ENCODE results near the gene PTGR3. TPM values are rescaled to one million over a fixed set of nuclear protein-coding genes. Genes with fewer than 3 reads are reported as not detected.
A peak's percentile ranks its signal among the peaks of the same experiment; 100 is the strongest.

The PTGR3 gene
- total RNA-seq, 1 donor: 12.1 TPM

DNA sequence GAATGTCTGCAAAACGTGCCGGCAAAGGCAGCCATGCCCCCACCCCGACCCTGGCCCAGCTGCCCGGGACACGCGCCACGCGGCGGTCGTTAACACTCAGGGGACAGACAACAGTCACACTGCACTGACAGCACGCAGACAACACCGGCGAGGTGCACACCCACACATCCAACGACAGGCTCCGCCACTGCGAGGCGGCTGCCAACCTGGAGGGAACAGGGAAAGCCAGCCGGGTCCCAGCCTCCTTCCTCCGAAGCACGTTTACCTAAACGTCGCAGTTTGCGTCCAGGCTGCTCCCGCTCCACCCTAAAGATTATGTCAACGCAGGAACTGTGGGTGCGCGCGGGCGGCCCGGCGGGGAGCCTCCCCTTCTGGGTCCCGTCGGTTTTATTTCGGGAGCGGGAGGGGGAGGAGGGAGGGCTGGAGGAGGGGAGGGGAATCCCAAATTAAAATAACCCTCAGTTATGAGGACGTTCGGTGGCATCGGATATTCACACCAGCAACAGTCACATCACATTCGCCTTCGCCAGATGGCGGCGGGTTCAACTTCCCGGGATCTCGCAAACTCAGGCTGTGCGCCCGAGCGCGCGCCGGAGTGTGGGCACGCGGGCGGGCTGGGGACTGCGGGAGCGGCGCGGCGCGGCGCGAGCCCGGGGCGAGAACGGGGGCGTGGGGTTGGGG is 644 bp downstream of the PTGR3 start:
- TF ChIP-seq, protein P1, sequence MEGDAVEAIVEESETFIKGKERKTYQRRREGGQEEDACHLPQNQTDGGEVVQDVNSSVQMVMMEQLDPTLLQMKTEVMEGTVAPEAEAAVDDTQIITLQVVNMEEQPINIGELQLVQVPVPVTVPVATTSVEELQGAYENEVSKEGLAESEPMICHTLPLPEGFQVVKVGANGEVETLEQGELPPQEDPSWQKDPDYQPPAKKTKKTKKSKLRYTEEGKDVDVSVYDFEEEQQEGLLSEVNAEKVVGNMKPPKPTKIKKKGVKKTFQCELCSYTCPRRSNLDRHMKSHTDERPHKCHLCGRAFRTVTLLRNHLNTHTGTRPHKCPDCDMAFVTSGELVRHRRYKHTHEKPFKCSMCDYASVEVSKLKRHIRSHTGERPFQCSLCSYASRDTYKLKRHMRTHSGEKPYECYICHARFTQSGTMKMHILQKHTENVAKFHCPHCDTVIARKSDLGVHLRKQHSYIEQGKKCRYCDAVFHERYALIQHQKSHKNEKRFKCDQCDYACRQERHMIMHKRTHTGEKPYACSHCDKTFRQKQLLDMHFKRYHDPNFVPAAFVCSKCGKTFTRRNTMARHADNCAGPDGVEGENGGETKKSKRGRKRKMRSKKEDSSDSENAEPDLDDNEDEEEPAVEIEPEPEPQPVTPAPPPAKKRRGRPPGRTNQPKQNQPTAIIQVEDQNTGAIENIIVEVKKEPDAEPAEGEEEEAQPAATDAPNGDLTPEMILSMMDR (IDR thresholded peaks at IDR 0.05; ENCODE audit: insufficient read depth, low read depth, low read length): no peak
- peak overlapping the region; percentile 92 for H3K4me3 ChIP-seq (ENCODE audit: low read depth, low read length)
- peak; percentile 70 for DNase-seq (ENCODE audit: low read depth)

- peak; percentile 66 for DNase-seq (ENCODE audit: low read depth)
- H3K4me3 ChIP-seq (ENCODE audit: low read depth, low read length): peak overlapping the region; percentile 92
- TF ChIP-seq, protein P1 (IDR thresholded peaks at IDR 0.05; ENCODE audit: insufficient read depth, low read depth, low read length): no peak
These were observed 1.4 kb downstream of the PTGR3 start for GRCh38 chr18:75207310-75208154.

DNA sequence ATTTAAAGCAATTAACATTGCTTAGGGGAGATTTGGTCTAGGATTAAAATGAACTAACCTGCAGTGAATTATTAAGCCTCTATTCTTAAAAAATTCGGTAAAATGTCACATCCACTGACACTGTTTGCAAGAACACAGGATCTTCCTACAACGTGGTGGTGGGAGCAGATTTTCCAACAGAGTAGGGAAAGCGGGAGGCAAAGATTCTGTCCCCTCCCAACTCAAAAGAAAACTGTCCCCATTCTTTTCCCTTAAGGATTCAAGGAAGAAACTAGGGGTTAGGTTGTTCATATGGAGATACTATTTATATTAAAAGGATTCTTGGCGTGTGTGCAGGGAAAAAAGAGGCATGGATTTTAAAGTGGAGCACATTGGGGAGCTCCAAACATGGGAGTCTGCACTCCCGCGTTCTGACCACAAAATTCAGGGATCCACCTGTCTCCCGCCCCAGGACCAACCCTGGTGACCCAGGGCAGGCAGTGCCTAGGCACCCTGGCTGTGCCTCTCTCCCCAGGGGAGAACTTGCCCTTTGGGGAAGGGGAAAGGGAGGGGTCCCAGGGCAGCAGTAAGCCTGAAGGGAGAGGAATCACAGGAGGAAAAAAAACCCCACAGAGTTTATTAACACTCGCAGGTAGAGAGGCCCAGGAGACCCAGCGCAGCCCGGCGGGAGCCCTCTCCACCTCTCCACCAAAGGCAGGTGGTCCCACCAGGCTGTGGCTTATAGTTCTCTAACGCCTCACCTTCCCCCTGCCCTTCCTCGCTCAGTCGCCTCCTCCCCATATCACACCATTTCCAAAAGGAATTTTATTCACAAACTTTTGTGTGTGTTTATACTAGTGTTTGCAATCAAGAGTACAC is 2.3 kb downstream of the PTGR3 start:
- DNase-seq (ENCODE audit: low read depth): no peak
- H3K4me3 ChIP-seq (ENCODE audit: low read depth, low read length): peak overlapping the region; percentile 92
- TF ChIP-seq, protein P1 (IDR thresholded peaks at IDR 0.05; ENCODE audit: insufficient read depth, low read depth, low read length): no peak

- peak overlapping the region; percentile 92 for H3K4me3 ChIP-seq (ENCODE audit: low read depth, low read length)
- DNase-seq (ENCODE audit: low read depth): peak; percentile 67
- TF ChIP-seq, protein P1 (IDR thresholded peaks at IDR 0.05; ENCODE audit: insufficient read depth, low read depth, low read length): no peak
These were observed 3.3 kb downstream of the PTGR3 start for GRCh38 chr18:75205514-75206132.

DNA sequence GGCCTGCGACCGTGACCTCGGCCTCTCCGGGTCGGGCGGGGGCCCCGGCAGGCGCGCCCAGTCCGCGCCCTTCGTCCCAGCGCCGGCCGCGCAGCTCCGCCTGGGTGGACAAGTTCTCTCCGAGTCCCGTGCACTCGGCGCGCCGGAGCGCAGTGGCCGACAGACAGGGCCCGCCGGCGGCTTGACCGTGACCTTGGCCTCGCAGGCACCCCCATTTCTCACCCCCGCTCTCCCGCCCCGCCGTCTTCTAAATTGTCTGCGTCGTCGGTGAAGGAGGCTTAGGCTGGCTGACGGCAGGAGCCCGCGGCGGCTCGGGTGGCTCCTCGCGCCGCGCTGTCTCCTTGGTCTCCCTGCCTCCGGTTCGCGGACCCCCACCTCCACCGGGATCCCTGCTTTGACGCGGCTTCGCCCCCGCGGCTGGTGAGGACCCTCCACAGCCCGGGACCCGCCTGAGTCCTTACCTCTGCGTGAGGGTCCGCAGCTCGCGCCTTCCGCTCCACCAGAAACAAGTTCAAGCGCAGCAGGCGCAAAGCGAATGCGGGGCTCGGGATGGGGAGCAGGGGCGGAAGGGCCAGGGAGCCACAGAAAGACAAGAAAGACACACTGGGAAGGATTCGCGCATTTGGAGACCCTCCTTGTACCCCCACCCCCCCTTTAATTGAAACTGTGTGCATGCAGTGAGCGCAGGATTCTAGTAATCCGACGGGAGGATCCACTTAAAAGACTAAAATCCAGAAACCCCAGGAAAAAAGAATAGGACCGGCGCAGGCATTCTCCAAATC is 4.0 kb downstream of the PTGR3 start:
- peak; percentile 55 for DNase-seq (ENCODE audit: low read depth)

More for the DNA sequence above, 4.0 kb downstream of the PTGR3 start:
- TF ChIP-seq, protein P1 (IDR thresholded peaks at IDR 0.05; ENCODE audit: insufficient read depth, low read depth, low read length): no peak
- peak overlapping the region; percentile 92 for H3K4me3 ChIP-seq (ENCODE audit: low read depth, low read length)
